ENCODE measurements around the gene TMC4.

DNA sequence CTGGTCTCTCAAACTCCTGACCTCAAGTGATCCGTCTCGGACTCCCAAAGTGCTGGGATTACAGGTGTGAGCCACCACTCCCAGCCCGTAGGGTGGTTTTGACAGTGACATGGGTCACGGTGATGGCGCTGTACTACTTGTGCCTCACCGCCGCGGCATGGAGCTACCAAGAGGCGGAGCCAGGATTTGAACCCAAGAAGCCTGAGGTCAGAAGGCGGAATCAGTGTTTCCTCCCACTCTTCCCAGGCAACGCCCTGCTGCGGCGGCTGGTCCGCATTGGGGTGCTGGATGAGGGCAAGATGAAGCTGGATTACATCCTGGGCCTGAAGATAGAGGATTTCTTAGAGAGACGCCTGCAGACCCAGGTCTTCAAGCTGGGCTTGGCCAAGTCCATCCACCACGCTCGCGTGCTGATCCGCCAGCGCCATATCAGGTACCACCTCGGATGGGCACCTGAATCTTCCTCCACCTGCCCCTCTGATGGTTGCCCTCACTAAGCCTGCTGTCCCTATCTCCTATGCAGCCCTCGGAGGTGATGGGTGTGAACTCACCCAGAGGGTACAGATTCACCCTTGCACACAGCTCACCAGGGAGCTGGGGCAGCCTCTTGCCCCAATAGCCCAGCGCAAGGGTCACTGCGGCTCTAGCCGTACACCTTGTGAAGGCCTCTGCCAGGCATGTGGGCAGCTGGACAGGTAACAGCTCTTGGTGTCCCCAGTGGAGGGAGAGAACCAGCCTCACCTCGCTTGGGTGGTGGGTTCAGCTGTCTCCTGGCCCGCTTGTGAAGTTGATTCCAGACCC, 33.3 kb upstream of the TMC4 start:
- no peak for TF ChIP-seq EP300 (IDR thresholded peaks at IDR 0.05; ENCODE audit: borderline replicate concordance)
- TF ChIP-seq, protein P1, sequence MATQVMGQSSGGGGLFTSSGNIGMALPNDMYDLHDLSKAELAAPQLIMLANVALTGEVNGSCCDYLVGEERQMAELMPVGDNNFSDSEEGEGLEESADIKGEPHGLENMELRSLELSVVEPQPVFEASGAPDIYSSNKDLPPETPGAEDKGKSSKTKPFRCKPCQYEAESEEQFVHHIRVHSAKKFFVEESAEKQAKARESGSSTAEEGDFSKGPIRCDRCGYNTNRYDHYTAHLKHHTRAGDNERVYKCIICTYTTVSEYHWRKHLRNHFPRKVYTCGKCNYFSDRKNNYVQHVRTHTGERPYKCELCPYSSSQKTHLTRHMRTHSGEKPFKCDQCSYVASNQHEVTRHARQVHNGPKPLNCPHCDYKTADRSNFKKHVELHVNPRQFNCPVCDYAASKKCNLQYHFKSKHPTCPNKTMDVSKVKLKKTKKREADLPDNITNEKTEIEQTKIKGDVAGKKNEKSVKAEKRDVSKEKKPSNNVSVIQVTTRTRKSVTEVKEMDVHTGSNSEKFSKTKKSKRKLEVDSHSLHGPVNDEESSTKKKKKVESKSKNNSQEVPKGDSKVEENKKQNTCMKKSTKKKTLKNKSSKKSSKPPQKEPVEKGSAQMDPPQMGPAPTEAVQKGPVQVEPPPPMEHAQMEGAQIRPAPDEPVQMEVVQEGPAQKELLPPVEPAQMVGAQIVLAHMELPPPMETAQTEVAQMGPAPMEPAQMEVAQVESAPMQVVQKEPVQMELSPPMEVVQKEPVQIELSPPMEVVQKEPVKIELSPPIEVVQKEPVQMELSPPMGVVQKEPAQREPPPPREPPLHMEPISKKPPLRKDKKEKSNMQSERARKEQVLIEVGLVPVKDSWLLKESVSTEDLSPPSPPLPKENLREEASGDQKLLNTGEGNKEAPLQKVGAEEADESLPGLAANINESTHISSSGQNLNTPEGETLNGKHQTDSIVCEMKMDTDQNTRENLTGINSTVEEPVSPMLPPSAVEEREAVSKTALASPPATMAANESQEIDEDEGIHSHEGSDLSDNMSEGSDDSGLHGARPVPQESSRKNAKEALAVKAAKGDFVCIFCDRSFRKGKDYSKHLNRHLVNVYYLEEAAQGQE (IDR thresholded peaks at IDR 0.05; ENCODE audit: low read depth): no peak
- no peak for TF ChIP-seq TCF12 (IDR thresholded peaks at IDR 0.05; ENCODE audit: low read depth)
- no peak for TF ChIP-seq FOXM1 (IDR thresholded peaks at IDR 0.05; ENCODE audit: borderline replicate concordance, low read depth)
- TF ChIP-seq, protein P2, sequence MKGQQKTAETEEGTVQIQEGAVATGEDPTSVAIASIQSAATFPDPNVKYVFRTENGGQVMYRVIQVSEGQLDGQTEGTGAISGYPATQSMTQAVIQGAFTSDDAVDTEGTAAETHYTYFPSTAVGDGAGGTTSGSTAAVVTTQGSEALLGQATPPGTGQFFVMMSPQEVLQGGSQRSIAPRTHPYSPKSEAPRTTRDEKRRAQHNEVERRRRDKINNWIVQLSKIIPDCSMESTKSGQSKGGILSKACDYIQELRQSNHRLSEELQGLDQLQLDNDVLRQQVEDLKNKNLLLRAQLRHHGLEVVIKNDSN (IDR thresholded peaks at IDR 0.05): no peak
- TF ChIP-seq YY1 (IDR thresholded peaks at IDR 0.05; ENCODE audit: low read depth): no peak
- no peak for TF ChIP-seq CEBPB (IDR thresholded peaks at IDR 0.05)
- TF ChIP-seq MAX (IDR thresholded peaks at IDR 0.05): no peak
- TF ChIP-seq ZBTB7A (IDR thresholded peaks at IDR 0.05; ENCODE audit: low read depth): no peak
- no peak for TF ChIP-seq CREB1 (IDR thresholded peaks at IDR 0.05; ENCODE audit: low read depth)
- no peak for TF ChIP-seq RAD21 (IDR thresholded peaks at IDR 0.05; ENCODE audit: low read depth)
- TF ChIP-seq TAF1 (IDR thresholded peaks at IDR 0.05; ENCODE audit: low read depth): no peak
- TF ChIP-seq NFIC (IDR thresholded peaks at IDR 0.05): no peak

All from Ishikawa (cell line).